Right renal cortex interstitium (tissue), 3 donors: Measurements from ENCODE around the gene HSBP1. TPM values are rescaled to one million over a fixed set of nuclear protein-coding genes. Genes with fewer than 3 reads are reported as not detected.

ENCODE experiments used
- DNase-seq, 3 donors: peaks; one replicate each; pipeline ENCODE4 v3.0.0-alpha.2; 2013; ENCODE audit warnings: low read depth in 3 of 3, low spot score in 2 of 3
- polyA plus RNA-seq, 3 donors: library from polyadenylated mRNA; unstranded; fragments of 120-200 nt; gene quantifications; one replicate each; pipeline ENCODE4 v1.2.1, GENCODE V29; 2013; ENCODE audit not compliant: insufficient read length in 3 of 3

Gene HSBP1
- polyA plus RNA-seq, 3 donors, result 220 to 247 (median 236) TPM

DNA sequence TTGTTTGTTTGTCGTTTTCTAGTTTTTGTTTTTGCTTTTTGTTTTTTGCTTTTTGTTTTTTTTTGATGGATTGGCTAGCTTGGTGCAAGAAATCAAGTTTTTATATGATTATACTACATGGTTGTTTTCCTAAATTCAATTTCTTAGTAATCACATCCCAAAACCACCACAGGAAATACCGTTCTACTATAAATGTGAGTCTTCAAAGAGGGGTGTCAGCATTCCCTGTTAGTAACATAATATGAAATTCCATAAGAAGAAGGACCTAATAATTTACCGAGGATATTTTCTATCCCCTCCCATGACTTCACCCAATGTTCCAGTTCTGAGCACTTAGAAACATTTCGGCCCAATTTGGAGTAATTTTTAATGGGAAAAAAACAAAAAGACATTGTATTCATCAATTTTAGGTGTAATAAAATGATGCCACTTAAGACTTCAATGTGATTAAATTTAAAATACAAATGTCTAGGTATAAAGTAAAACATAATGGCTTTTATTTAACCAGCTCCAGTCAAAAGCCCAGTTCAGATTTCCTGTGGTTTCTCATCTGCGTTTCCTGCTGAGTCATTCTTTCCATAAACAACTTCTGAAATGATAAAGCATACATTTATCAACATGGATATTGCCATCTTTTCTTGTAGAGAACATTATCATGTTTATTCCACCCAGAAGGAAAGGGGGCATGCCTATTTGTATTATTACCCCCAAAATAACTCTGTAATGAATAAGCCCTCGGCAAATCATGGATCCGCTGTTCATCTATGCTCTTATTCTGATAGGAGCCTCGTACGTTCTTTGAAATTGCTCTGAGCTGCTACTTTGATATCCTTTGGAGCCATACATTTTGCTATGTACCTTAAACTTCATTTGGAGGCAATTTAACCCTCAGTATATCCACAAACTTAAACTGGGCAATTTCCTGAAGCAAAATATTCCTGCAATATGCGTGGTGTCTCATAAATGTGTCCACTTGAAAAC is 28.1 kb downstream of the HSBP1 start:
- no peak for DNase-seq

DNA sequence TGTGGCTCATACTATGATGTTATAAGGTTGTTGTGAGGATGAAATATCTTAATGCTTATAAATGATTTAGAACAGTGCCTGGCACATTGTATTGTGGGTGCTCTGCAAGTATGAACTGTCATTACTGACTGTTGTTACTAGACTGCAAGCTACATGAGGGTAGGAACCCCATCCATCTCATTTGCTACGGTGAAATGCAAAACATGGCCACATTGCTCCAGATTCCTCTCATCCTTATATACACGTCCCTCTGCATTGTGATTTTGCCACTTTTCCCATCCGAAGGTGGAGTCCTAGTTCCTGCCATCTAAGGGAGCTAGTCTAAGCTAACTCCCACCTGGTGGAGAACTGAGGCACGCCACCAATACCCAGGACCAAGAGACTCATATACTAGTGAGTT is 29.8 kb downstream of the HSBP1 start:
- DNase-seq, result no peak

DNA sequence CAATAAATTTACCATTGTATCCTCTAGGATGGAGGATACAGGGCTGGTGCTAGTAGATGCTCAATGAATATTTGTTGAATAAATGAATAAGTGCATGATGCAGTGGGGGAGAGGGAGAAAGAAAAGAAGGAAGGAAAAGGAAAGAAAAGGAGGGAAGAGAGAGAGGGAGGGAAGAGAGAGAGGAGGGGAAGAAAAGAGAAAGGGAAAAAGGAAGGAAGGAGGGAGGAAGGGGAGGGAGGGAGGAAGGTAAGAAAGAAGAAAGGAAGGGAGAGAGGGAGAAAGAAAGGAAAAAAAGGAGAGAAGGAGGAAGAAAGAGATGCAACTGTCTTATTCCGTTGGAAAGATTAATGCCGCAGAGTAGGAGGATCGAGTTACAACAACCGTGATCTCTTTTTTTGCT is 30.4 kb downstream of the HSBP1 start:
- DNase-seq, result no peak

DNA sequence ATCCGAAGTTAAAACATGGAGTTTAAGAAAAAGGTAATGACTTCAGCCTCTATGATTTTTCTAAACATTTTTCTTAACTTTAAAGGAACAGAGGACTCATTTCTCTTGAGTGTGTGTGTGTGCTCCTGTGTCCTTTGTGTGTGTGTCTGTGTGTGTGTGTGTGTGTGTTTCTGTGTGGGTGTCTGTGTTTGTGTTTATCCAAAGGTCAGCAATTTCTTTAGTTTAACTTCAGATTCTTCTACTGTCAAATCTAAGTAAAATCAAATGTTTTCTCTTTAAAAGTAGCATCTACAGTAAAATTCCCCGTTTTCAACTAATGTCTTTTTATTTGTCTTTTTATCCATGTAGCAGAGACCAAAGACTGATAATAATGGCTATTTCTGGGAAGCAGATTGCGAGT is 31.8 kb downstream of the HSBP1 start:
- no peak for DNase-seq

DNA sequence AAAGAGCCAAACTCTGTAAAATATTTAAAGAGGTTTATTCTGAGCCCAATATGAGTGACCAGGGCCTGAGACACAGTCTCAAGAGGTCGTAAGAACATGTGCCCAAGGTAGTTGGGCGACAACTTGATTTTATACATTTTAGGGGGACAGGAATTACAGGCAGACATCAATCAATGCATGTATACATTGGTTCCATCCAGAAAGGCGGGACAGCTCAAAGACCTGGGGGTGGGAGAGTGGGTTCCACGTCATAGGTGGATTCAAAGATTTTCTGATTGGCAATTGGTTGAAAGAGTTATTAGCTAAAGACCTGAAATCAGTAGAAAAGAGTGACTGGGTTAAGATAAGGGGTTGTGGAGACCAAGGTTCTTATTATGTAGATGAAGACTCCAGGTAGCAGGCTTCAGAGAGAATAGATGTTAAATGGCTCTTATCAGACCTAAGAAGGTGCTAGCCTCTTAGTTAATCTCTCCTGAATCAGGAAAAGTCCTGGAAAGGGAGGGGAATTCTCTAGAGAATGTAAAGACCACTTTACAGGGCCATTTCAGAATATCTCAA is 32.4 kb downstream of the HSBP1 start:
- DNase-seq, result no peak

DNA sequence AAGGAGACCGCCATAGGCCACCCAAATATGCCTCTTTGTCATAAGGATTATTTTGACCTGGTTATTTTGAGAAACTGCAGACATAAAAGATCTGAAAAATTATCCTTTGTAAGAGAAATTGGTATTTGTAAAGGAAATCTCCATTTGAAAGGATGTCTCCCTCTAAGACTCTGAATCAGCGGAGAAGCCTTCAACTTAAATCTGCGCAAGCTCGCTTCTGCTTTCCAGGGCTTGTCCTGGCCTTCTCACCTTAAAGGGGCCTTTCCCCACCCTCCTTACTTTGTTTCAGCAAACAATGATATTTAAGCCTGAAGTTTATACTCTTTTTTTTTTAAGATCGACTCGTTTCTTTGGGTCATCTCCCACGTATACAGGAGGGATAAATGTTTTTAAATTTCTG is 34.5 kb downstream of the HSBP1 start:
- no peak for DNase-seq

DNA sequence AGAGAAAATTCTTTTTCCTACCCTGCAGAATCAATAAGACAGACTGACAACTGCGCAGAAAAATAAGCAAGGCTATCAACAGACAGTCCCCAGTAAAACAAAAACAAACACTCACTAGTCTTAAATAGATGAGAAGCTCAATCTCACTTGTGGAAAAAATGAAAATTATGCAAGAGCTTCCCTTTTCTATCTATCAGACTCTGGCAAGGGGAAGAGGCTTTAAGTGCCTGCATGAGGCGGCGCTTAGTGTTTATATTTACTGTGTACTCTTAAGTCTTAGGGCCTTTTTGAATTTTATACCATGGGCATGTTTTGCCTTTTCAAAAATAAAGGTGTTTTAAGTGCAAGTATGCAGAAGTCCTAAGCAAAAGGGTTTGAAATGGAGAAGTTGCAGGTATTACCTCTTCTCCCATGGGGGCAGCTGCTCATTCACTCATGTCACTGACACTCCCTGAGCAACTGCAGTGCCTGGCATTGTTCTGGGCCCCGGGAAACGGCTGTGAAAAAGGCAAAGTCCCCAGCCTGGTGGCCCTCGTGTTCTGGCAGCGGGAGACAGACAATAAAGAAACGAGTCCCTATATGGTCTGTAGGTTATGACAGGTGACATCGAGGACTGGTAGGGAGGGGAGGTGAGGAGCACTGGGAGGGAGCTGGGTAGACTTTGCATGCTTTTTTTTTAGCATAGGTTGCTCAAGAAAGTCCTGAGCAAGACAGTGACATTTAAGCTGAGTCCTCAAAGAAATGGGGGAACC is 35.2 kb downstream of the HSBP1 start:
- DNase-seq, result no peak

DNA sequence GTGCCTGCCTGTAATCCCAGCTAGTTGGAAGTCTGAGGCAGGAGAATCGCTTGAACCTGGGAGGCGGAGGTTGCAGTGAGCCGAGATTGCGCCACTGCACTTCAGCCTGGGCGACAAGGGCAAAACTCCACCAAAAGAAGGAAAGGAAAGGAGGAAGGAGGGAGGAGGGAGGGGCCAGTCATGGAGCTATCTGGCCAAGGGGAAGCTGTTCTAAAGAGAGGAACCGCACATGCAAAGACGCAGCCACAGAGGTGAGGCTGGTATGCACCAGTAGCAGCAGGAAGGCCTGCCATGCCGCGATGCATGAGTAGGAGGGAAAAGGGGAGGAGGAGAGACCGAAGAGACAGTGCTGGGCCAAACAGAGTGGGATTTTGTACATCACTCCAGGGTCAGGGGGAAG is 35.9 kb downstream of the HSBP1 start:
- DNase-seq, result no peak

DNA sequence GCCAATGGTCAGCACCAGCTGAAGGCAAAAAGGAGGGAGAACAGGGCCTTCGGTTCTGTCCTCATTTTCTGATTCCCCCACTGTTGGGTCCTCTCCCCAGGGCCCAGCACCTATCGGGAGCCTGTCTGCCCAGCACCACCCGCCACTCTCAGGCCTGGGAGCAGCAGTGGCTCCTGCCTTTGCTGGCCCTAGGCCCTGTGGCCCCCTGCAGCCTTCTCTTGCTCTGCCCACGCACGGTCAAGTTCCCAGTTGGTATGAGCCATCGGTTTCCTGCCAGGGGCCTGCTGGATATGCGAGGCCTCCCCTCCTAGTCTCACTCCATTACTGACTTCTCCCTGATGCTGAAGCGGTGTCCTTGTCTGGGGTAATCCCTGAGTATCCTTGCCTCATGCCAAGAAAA is 37.5 kb downstream of the HSBP1 start:
- no peak for DNase-seq

DNA sequence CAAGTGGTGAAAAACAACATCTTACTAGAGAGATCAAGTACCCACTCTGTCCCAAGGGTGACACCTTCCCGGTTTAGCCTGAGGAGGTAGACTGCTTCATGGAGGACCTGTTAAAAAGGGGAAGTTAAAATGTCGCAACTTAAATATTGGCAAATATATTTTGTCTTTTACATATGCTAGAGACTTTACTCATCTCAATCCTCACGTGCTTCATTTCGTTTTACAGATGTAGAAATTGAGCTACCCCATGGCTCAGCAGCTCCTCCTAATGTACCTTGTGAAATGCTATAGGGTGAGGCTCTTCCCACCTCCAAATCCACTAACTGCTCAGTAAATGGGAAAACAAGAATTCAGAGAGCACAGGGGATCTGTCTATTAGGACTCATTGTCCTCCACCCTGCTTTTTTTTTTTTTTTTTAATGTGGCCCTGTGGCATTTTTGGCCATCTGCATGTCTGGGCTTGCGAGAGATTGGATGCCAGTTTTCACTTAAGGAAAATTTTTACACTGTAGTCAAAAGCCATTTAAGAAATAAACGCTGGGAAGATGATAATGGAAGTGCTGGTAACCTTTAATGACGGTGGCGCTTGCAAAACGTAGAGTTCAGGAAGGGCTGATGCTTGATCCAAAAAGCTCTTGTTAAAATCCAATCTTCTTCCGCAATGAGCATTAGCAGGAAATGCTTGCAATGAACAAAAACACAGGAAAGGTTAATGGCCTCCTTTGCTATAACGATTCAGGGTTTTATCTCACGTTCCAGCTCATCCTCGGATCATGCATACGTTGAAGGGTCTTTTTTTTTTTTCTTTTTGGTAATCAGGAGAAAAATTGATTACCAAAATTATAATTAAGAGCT is 39.8 kb downstream of the HSBP1 start:
- no peak for DNase-seq

DNA sequence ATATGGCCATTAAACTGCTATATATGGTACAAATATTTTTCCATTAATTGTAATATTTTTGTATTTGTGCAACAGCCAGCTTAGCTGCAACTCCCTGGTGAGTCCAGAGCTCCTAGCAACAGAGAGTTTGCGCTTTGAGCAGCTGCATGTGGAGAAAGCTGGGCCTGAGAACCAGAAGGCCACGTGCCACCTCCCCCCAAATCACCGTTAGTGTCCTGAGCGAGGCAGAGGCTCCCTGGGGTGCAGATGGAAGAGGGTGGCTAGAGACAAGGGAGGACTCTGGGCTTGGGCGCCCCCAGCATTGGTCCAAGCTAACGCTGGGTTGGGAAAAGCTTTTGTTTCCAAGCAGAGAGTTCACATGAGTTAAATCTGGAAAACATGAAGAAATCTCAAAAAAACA is 41.6 kb downstream of the HSBP1 start:
- no peak for DNase-seq

DNA sequence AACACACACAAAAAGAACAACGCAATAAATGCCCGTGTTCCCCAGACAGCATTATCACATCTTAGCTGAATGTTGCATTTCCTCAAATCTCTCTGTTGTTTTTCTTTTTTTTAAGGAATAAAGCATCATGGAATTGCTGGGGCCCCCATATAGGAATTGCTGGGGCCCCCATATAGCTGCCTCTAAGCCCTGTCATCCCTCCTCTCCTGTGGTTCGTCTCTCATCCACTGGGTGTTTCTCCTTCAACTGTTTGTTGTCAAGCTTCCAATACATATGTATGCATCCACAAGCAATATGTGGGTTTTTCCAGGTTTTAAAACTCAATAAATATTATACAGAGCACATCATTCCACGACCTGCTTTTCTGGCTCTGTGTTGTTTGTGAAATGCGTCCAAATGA is 43.2 kb downstream of the HSBP1 start:
- no peak for DNase-seq

DNA sequence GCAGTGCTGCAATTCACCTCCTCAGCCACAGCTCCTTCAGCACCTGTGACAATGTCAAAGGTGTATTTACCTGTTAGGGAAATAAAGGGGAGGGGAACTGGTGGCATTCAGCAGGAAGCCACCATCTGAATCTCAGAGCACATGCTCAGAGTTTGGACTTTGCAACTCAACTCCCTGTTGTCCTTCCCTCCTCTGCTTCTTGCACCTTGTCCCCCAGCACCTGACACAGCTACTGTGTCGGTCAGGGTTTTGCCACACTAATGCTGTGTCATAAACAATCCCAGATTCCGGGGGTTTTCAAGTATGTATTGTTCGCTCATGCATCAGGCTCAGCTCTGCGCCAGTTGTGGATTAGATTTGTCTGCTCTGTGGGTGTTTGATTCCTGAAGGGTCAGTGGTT is 43.7 kb downstream of the HSBP1 start:
- no peak for DNase-seq

DNA sequence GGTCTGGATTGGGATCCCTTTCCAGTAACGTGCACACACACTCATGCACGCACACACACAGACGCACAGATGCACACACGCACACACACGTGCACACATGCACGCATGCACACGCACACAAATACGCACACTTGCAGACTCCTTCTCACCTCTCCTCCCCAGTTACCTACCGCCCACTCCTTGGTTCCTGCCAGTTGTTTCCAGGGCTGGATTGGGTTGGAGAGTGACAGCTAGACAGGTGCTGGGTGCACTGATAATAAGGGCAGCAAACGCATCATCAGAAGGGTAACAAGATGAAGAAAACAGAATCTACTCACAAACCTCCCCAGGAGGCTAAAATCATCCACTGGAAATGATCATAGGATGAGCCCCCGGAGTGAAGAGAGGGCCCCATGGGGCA is 45.0 kb downstream of the HSBP1 start:
- no peak for DNase-seq

DNA sequence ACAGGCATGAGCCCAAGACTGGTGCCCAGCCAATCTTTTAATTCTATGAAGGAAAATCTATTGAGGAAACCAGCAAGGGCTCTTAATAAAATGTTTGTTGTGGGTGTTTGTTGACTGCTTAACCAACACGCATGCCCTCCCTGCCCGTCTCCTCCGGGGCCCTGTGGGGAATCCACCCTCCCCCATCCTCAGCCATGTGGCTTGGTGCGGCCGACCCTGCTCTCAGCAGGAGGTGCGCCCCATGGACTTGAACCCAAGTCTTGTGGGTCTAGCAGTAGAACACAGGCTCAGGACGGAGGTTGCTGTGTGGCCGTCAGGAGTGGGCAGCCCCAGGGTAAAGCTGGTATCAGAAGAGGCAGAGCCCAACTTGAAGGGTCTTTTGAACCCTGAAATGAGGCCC is 46.1 kb downstream of the HSBP1 start:
- DNase-seq, result no peak

DNA sequence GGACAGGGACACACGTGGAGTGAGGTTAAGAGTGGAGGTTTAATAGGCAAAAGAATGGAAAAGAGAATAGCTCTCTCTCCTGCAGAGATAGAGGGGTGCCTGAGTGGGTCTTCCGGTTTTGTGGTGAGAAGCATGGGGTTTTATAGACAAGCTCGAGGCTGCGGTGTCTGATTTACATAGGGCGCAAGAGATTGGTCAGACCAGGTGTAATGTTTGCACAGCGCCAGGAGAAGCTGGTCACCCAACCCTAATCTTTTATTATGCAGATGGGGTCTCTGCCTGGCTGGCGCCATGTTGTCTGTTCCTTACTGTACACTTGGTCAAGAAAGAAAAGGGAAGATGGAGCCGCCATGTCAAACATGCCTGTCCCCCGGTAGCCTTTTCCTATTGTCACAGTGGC is 46.6 kb downstream of the HSBP1 start:
- no peak for DNase-seq

DNA sequence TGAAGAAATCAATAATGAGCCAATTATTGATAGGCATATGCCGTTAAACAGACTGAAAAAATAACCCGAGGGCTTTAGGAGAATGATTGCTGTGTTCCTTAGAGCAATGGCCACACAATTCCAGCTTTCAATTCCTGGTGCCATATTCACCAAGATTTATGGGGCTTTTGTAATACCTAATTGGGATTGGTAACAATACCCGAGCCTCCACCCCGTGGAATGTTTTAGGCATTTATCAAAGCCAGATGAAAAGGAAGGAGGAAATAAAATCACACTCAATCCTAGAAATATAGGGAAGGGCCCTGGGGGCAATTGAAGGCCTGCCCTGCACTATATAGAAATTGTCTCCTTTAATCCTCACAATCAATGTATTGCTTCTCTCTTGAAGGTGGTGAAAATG is 49.0 kb downstream of the HSBP1 start:
- no peak for DNase-seq

DNA sequence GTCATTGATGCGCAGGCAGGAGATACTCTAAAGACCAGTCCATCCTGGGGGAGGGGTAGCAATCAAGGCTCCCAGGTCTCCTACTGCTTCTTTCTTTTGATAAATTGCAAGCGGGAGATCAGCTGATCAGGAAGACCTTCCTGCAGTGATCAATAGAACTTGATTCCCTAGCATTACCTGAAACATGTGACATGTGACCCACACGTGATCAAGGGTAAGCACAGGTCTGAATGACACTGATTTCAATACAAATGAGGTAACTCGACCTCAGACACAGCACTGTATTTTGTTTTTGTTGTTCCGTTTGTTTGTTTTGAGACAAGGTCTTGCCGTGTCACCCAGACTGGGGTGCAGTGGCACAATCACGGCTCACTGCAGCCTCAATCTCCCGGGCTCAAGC is 51.5 kb downstream of the HSBP1 start:
- DNase-seq, result no peak

DNA sequence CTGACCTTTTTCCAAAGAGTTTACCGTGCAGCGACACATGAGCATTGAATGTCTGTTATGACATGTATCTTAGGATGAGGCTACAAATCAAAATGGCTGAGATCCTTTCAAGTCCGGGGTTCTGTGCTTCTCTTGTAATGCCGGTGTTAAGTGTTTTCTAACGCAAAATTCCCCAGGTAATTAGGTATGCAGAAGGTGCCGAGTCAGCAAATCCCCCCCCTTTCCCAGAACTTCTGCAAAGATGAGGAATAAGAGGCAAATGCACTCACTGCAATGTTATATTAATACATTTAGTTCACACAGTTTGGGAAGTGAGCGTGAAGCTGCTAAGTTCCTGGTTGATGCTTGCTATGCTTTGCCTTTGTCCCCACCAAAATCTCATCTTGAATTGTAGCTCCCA is 54.9 kb downstream of the HSBP1 start:
- no peak for DNase-seq

DNA sequence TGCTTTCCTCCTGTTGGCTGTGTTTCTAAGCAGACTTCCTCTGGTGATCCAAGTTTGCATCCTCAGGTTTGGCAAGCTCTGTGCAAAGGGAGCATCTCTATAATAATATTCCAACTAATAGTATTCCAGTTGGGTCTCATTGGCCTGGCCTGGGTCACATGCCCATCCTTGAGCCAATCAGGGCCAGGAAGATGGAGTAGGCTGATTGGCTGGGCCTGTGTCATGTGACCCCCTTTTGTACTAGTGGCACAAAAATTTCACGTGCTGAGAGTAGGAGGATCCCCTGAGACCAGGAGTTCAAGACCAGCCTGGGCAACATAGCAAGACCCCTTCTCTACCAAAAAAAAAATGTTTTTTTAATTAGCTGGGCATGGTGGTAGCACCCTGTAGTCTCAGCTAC is 55.9 kb downstream of the HSBP1 start:
- no peak for DNase-seq
